ENCODE data around the gene HTRA1. TPM values are rescaled to one million over a fixed set of nuclear protein-coding genes. Genes with fewer than 3 reads are reported as not detected.

HTRA1 gene
- total RNA-seq, 3 donors from 2014 or later = 0.13 to 0.41 (median 0.26) TPM

DNA sequence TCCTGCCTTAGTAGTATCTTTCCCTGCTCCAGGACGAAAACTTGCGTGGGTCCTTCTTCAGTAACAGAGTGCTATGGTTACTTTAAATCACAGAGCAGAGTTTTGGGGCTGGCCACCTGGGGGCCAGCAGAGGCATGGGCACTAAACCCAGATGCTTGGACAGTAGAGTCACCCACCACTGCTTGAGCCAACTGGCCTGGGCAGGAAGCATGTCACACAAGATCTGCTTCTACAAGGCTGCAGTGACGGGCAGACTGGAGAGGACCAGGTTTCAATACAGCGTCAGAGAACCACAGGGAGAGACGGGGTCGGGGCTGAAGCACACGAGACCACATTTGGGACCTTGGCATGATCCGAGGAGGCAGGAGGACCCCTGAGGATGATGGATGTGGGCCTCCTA, 84.9 kb downstream of the HTRA1 start:
- no peak overlapping the region for H3K4me3 Mint-ChIP-seq
- no peaks in the 10 kb centered on the region for H3K36me3 Mint-ChIP-seq (ENCODE audit: insufficient read depth)
- H3K4me1 Mint-ChIP-seq (ENCODE audit: low read depth) = peaks cover 40% of the 10 kb centered on the region
- ATAC-seq (no peak), DNase-seq (no peak)
- no peaks in the 10 kb centered on the region for H3K9me3 Mint-ChIP-seq
- no peaks in the 10 kb centered on the region for H3K27me3 Mint-ChIP-seq (ENCODE audit: low read depth)

DNA sequence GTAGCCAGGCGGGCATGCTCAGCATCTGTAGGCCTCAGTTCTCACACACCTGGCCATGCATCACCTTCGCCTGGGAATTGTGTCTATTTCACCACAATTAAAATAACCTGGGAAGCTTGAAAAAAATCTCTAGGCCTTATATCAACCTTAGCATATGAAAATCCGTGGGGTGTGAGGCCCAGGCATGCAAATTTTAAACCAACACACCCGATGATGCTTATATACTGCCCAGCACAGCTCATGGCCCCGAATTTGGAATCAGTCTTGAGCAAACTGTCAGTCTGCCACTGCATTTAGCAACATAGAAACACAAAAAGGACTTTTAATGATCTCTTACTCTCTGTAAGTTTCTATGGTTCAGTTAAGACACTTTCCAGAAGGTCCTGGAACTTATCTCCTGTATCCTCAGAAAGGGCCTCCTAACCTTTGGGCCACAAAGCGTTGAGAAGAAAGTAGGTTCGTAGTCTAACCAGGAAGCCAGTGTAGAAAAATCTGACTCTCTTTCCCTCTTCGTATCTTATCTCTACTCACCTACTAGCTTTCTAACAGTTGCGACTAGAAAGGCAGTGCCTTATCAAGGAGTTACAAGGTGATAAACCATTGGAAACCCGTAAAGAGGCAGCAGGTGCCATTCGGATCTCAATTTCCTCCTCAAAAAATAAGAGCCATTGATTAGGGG, 87.2 kb downstream of the HTRA1 start:
- peaks cover 25% of the 10 kb centered on the region for H3K4me1 Mint-ChIP-seq (ENCODE audit: low read depth)
- ATAC-seq = no peak

GRCh38 chr10:122549636-122550035, 88.3 kb downstream of the HTRA1 start:
- Mint-ChIP-seq H3K27me3 (ENCODE audit: low read depth) (no peaks in the 10 kb centered on the region), H3K4me1 (ENCODE audit: low read depth) (peaks cover 17% of the 10 kb centered on the region), H3K9me3 (no peaks in the 10 kb centered on the region), H3K4me3 (no peak overlapping the region), H3K36me3 (ENCODE audit: insufficient read depth) (no peaks in the 10 kb centered on the region)
- ATAC-seq (no peak), DNase-seq (no peak)

More for the DNA sequence above, 87.2 kb downstream of the HTRA1 start:
- H3K36me3 Mint-ChIP-seq (ENCODE audit: insufficient read depth) = no peaks in the 10 kb centered on the region
- no peak overlapping the region for H3K4me3 Mint-ChIP-seq
- no peaks in the 10 kb centered on the region for H3K27me3 Mint-ChIP-seq (ENCODE audit: low read depth)
- no peak for DNase-seq
- H3K9me3 Mint-ChIP-seq = no peaks in the 10 kb centered on the region

GRCh38 chr10:122550427-122550826, 89.1 kb downstream of the HTRA1 start:
- ATAC-seq (no peak), DNase-seq (no peak)
- Mint-ChIP-seq H3K4me1 (ENCODE audit: low read depth) (peaks cover 17% of the 10 kb centered on the region), H3K27me3 (ENCODE audit: low read depth) (no peaks in the 10 kb centered on the region), H3K4me3 (no peak overlapping the region), H3K9me3 (no peaks in the 10 kb centered on the region), H3K36me3 (ENCODE audit: insufficient read depth) (no peaks in the 10 kb centered on the region)

GRCh38 chr10:122550983-122551382, 89.6 kb downstream of the HTRA1 start:
- H3K36me3 Mint-ChIP-seq (ENCODE audit: insufficient read depth) = no peaks in the 10 kb centered on the region
- no peaks in the 10 kb centered on the region for H3K27me3 Mint-ChIP-seq (ENCODE audit: low read depth)
- H3K4me3 Mint-ChIP-seq = no peak overlapping the region
- H3K9me3 Mint-ChIP-seq = no peaks in the 10 kb centered on the region
- peak in 1 of 2 donors; percentile 32 for ATAC-seq
- peaks cover 17% of the 10 kb centered on the region for H3K4me1 Mint-ChIP-seq (ENCODE audit: low read depth)
- no peak for DNase-seq

DNA sequence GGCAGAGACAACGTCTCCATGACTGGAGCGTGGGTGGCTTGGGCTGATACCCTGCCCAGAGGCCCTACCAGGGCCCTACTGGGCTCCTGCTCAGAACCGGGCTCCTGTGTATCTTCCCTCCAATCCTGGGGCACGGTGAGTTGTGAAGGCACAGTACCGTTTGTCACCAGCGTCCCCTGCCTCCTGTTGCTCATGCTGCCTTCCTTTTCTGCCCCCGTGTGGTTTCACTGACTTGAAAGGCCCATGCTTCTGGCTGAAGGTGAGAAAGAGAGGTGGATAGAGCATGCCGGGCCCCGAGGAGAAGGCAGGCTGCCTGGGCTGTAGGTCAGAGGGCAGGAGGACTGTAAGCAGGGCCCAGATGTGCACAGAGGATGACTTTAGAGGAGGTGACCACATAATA, 90.1 kb downstream of the HTRA1 start:
- Mint-ChIP-seq H3K4me1 (ENCODE audit: low read depth) (peaks cover 17% of the 10 kb centered on the region), H3K36me3 (ENCODE audit: insufficient read depth) (no peaks in the 10 kb centered on the region), H3K4me3 (no peak overlapping the region), H3K9me3 (no peaks in the 10 kb centered on the region), H3K27me3 (ENCODE audit: low read depth) (no peaks in the 10 kb centered on the region)
- peak; percentile 26 for DNase-seq
- peak; percentile 88 to 92 for ATAC-seq

GRCh38 chr10:122553341-122553740, 92.0 kb downstream of the HTRA1 start:
- DNase-seq (no peak), ATAC-seq (no peak)
- Mint-ChIP-seq H3K36me3 (ENCODE audit: insufficient read depth) (no peaks in the 10 kb centered on the region), H3K9me3 (no peaks in the 10 kb centered on the region), H3K27me3 (ENCODE audit: low read depth) (no peaks in the 10 kb centered on the region), H3K4me3 (no peak overlapping the region), H3K4me1 (ENCODE audit: low read depth) (peaks cover 20% of the 10 kb centered on the region)

- H3K4me3 Mint-ChIP-seq = no peak overlapping the region
Measured at GRCh38 chr10:122554131-122555036, 93.0 kb downstream of the HTRA1 start.

DNA sequence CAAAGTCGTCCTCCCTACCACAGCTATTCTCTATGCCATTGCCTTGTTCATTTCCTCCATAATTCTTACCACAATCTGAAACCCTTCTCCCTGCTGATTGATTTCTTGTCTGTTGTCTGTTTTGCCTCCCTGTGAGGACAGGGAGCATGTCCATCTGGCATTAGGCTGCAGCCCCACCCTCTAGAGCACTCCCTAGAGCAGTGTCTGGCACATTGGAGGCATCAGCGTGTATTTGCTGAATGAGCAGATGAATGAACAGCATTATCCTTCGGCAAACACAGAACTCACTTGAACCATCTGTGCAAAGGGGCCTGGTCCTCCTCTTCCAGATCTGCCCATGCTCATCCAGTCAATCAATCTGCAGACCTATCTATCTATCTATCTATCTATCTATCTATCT, 94.1 kb downstream of the HTRA1 start:
- no peaks in the 10 kb centered on the region for H3K9me3 Mint-ChIP-seq
- no peaks in the 10 kb centered on the region for H3K36me3 Mint-ChIP-seq (ENCODE audit: insufficient read depth)
- DNase-seq (no peak), ATAC-seq (no peak)
- no peak overlapping the region for H3K4me3 Mint-ChIP-seq
- H3K4me1 Mint-ChIP-seq (ENCODE audit: low read depth) = peaks cover 34% of the 10 kb centered on the region
- no peaks in the 10 kb centered on the region for H3K27me3 Mint-ChIP-seq (ENCODE audit: low read depth)

More at GRCh38 chr10:122554131-122555036, 93.0 kb downstream of the HTRA1 start:
- no peaks in the 10 kb centered on the region for H3K36me3 Mint-ChIP-seq (ENCODE audit: insufficient read depth)
- H3K27me3 Mint-ChIP-seq (ENCODE audit: low read depth) = no peaks in the 10 kb centered on the region
- no peaks in the 10 kb centered on the region for H3K9me3 Mint-ChIP-seq
- DNase-seq (no peak), ATAC-seq (no peak)
- H3K4me1 Mint-ChIP-seq (ENCODE audit: low read depth) = peaks cover 29% of the 10 kb centered on the region

- peaks cover 29% of the 10 kb centered on the region for H3K4me1 Mint-ChIP-seq (ENCODE audit: low read depth)
- H3K4me3 Mint-ChIP-seq = no peak overlapping the region
- no peak for ATAC-seq
- no peaks in the 10 kb centered on the region for H3K9me3 Mint-ChIP-seq
- no peak for DNase-seq
- peaks cover 2% of the 10 kb centered on the region for H3K27me3 Mint-ChIP-seq (ENCODE audit: low read depth)
- H3K36me3 Mint-ChIP-seq (ENCODE audit: insufficient read depth) = no peaks in the 10 kb centered on the region
Measured at GRCh38 chr10:122557516-122557915, 96.2 kb downstream of the HTRA1 start.

DNA sequence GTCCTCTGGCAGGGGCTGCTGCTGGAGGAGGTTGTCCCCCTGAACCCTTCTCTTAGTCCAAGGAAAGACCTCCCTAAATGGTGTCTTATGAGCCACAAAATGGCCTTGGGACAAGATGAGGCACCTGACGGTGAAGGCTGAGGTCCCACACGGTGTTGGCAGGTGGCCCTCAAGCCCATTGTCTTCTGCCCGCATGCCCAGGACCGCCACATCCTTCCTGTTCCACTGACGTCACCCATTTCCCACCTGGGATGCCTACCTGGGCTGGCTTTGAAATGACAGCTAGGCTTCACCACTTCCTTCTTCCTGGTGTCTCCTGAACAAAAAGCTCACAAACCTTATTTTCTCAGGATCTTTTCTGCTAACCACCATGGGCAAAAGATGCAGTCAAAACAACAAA, 97.1 kb downstream of the HTRA1 start:
- H3K36me3 Mint-ChIP-seq (ENCODE audit: insufficient read depth) = no peaks in the 10 kb centered on the region
- H3K27me3 Mint-ChIP-seq (ENCODE audit: low read depth) = peaks cover 2% of the 10 kb centered on the region
- ATAC-seq (no peak), DNase-seq (no peak)
- H3K4me1 Mint-ChIP-seq (ENCODE audit: low read depth) = peaks cover 29% of the 10 kb centered on the region
- H3K9me3 Mint-ChIP-seq = no peaks in the 10 kb centered on the region
- no peak overlapping the region for H3K4me3 Mint-ChIP-seq

GRCh38 chr10:122559228-122559627, 97.9 kb downstream of the HTRA1 start:
- DNase-seq (no peak), ATAC-seq (no peak)
- Mint-ChIP-seq H3K36me3 (ENCODE audit: insufficient read depth) (no peaks in the 10 kb centered on the region), H3K9me3 (no peaks in the 10 kb centered on the region), H3K4me1 (ENCODE audit: low read depth) (peaks cover 29% of the 10 kb centered on the region), H3K4me3 (no peak overlapping the region), H3K27me3 (ENCODE audit: low read depth) (peaks cover 2% of the 10 kb centered on the region)

DNA sequence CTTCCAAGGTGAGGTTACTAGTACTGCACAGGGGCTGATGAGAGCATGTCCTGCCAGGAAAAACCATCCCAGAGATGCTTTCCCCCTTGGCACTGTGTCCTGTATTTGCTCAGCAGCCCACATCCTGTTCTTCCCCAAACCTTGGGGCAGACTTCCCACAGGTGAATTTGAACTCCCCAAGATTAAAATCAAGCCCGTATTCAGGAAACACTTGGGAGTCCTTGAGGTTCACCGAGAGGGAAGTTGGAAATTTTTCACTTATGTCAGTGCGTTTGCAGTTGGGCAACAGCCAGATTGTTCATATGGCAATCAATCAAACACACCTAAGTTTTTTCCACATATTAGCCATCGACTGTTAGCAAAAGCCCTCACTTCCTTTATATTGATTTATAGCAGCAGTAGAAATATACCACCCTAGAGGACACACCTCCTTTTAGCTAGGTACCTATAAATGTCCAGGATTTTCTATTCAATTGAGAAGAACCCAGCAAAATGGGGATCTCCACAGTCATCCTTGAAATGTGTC, 99.0 kb downstream of the HTRA1 start, which contains the start of gene DMBT1:
Gene DMBT1 (plus strand): TSS at position 476 of the 526 bp plus-strand sequence. CDS start 17 bp downstream, at position 493.
- Mint-ChIP-seq H3K4me3 (no peak within 1 kb of the TSS), H3K4me1 (ENCODE audit: low read depth) (peaks cover 29% of the 10 kb centered on the region), H3K9me3 (no peaks in the 10 kb centered on the region), H3K36me3 (ENCODE audit: insufficient read depth) (no peaks in the 10 kb centered on the region), H3K27me3 (ENCODE audit: low read depth) (peaks cover 2% of the 10 kb centered on the region)
- DNase-seq (no peak), ATAC-seq (no peak)

- Mint-ChIP-seq H3K4me3 (no peak overlapping the region), H3K9me3 (no peaks in the 10 kb centered on the region), H3K27me3 (ENCODE audit: low read depth) (peaks cover 2% of the 10 kb centered on the region), H3K4me1 (ENCODE audit: low read depth) (peaks cover 31% of the 10 kb centered on the region), H3K36me3 (ENCODE audit: insufficient read depth) (no peaks in the 10 kb centered on the region)
- no peak for DNase-seq
- ATAC-seq = no peak
Measured at GRCh38 chr10:122561212-122561611, 99.9 kb downstream of the HTRA1 start.
